ENCODE results near the gene NRXN2. TPM values are rescaled to one million over a fixed set of nuclear protein-coding genes. Genes with fewer than 3 reads are reported as not detected.

Gene NRXN2
- total and polyA plus RNA-seq, 2 of the 13 experiments (the other 11 are each of a cell fraction or from before 2014, with no cell fraction given): not detected

DNA sequence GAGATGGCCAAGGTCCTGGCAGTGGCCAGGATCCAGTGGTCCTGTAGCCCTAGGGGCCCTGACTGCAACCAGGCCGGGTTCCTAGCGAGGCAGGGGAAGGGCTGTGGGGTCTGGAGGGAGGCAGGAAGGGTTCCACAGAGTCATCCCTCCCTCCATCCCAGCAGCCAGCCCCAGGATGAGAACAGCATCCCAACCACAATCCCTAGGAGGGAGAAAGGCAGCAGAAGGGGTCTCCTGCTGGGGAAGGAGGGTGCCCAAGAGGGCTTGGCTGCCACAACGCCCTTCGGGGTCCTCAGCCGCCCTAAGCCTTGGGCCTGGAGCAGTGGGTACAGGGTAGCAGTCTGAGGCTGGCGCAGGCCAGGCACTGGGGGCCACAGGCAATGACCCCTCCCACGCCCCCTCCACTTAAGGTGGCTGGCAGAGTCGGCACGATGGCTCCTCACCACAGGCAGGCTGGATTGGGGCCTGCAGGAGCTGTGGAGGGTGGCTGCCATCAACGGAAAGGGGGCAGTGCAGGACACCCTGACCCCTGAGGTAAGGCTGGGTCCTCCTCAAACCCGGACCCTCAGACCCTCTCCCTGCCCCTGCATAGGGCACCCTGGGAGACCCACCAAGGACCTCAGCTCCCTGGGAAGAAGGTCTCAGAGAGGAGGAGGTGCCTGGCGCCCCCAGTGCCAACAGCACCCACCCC lies 124.7 kb downstream of the NRXN2 start:
- H3K79me2 ChIP-seq (ENCODE audit: insufficient read depth, low read length): no peaks in the 10 kb centered on the region
- H3K4me1 ChIP-seq (ENCODE audit: insufficient read depth, low read length): no peaks in the 10 kb centered on the region; the same call in 1 of the 2 replicates
- H3K27ac ChIP-seq (ENCODE audit: extremely low read length, insufficient read depth, low read length): no peak overlapping the region
- H3K9me3 ChIP-seq (ENCODE audit: low read length): peaks cover 20% of the 10 kb centered on the region
- no peak for DNase-seq (ENCODE audit: low spot score)
- H3K9ac ChIP-seq (ENCODE audit: insufficient read depth, low read depth, low read length): no peak overlapping the region
- no peak overlapping the region for H3K4me2 ChIP-seq (ENCODE audit: low read depth, low read length)
- H3K4me3 ChIP-seq (replicated peaks in 1 of 3; ENCODE audit: insufficient read depth in 1 of 3, low read depth in 2 of 3, low read length in 3 of 3): no peak overlapping the region
- no peaks in the 10 kb centered on the region for H4K20me1 ChIP-seq (ENCODE audit: insufficient read depth, low read length)
- peaks cover 8% of the 10 kb centered on the region in 2 experiments; a peak in 3 of 5 replicates for H3K27me3 ChIP-seq (ENCODE audit: control insufficient read depth in 1 of 2, insufficient read depth in 2 of 2, low read length in 2 of 2)
- CTCF ChIA-PET (ENCODE audit: low intra/inter-chr PET ratio, low total read pairs): no interaction called here
- WGBS (ENCODE audit: low lambda C conversion rate): 4% methylated on average over 3 of the region's 12 CpGs
- FAIRE-seq: no peak
- POLR2A ChIA-PET: no interaction called here
- H2AFZ ChIP-seq (ENCODE audit: low read length): no peak overlapping the region
- in situ Hi-C loops (cut with HindIII; ENCODE audit: extremely low pct_ligation_motif_present, low pct_unique_long_range_greater_than_20kb): no loop called here
- no TSS peak for BruUV-seq (replicated peaks)
- no peak for ATAC-seq
- intact Hi-C loops (cut with micrococcal nuclease; ENCODE audit: unreplicated experiment): no loop called here
- H3K36me3 ChIP-seq (replicated peaks in 1 of 2; ENCODE audit: control insufficient read depth in 1 of 2, insufficient read depth in 2 of 2, low read length in 2 of 2): no peaks in the 10 kb centered on the region
- TF ChIP-seq, protein P1, sequence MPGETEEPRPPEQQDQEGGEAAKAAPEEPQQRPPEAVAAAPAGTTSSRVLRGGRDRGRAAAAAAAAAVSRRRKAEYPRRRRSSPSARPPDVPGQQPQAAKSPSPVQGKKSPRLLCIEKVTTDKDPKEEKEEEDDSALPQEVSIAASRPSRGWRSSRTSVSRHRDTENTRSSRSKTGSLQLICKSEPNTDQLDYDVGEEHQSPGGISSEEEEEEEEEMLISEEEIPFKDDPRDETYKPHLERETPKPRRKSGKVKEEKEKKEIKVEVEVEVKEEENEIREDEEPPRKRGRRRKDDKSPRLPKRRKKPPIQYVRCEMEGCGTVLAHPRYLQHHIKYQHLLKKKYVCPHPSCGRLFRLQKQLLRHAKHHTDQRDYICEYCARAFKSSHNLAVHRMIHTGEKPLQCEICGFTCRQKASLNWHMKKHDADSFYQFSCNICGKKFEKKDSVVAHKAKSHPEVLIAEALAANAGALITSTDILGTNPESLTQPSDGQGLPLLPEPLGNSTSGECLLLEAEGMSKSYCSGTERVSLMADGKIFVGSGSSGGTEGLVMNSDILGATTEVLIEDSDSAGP (CRISPR knock-in tag; IDR thresholded peaks at IDR 0.05; ENCODE audit: borderline replicate concordance): no peak
- no peak for TF ChIP-seq TOPORS (CRISPR knock-in tag; IDR thresholded peaks at IDR 0.05)
- no peak for TF ChIP-seq FOXA1 (IDR thresholded peaks at IDR 0.05)
- TF ChIP-seq FOXA1 (CRISPR knock-in tag; IDR thresholded peaks at IDR 0.05): no peak
- TF ChIP-seq, protein P2, sequence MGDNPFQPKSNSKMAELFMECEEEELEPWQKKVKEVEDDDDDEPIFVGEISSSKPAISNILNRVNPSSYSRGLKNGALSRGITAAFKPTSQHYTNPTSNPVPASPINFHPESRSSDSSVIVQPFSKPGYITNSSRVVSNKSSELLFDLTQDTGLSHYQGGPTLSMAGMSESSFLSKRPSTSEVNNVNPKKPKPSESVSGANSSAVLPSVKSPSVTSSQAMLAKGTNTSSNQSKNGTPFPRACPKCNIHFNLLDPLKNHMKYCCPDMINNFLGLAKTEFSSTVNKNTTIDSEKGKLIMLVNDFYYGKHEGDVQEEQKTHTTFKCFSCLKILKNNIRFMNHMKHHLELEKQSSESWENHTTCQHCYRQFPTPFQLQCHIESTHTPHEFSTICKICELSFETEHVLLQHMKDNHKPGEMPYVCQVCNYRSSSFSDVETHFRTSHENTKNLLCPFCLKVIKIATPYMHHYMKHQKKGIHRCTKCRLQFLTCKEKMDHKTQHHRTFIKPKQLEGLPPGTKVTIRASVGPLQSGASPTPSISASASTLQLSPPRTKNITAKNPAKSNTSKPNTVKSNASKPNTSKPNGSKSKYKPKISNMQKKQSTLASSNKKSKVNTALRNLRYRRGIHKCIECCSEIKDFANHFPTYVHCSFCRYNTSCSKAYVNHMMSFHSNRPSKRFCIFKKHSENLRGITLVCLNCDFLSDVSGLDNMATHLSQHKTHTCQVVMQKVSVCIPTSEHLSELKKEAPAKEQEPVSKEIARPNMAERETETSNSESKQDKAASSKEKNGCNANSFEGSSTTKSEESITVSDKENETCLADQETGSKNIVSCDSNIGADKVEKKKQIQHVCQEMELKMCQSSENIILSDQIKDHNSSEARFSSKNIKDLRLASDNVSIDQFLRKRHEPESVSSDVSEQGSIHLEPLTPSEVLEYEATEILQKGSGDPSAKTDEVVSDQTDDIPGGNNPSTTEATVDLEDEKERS (CRISPR knock-in tag; IDR thresholded peaks at IDR 0.05): no peak
- TF ChIP-seq TARDBP (CRISPR knock-in tag; IDR thresholded peaks at IDR 0.05): no peak
- no peak for TF ChIP-seq KLF12 (CRISPR knock-in tag; IDR thresholded peaks at IDR 0.05; ENCODE audit: borderline replicate concordance)
- no peak for TF ChIP-seq HDAC1 (CRISPR knock-in tag; IDR thresholded peaks at IDR 0.05)
- TF ChIP-seq ONECUT2 (CRISPR knock-in tag; IDR thresholded peaks at IDR 0.05): no peak
- no peak for TF ChIP-seq FOXM1 (CRISPR knock-in tag; IDR thresholded peaks at IDR 0.05)
- TF ChIP-seq, protein P3, sequence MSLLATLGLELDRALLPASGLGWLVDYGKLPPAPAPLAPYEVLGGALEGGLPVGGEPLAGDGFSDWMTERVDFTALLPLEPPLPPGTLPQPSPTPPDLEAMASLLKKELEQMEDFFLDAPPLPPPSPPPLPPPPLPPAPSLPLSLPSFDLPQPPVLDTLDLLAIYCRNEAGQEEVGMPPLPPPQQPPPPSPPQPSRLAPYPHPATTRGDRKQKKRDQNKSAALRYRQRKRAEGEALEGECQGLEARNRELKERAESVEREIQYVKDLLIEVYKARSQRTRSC (CRISPR knock-in tag; IDR thresholded peaks at IDR 0.05; ENCODE audit: low read depth): no peak
- no peak for TF ChIP-seq ZNF329 (CRISPR knock-in tag; IDR thresholded peaks at IDR 0.05; ENCODE audit: low read depth)
- TF ChIP-seq ZNF296 (CRISPR knock-in tag; conservative IDR thresholded peaks at IDR 0.05): no peak
- TF ChIP-seq, protein P4, sequence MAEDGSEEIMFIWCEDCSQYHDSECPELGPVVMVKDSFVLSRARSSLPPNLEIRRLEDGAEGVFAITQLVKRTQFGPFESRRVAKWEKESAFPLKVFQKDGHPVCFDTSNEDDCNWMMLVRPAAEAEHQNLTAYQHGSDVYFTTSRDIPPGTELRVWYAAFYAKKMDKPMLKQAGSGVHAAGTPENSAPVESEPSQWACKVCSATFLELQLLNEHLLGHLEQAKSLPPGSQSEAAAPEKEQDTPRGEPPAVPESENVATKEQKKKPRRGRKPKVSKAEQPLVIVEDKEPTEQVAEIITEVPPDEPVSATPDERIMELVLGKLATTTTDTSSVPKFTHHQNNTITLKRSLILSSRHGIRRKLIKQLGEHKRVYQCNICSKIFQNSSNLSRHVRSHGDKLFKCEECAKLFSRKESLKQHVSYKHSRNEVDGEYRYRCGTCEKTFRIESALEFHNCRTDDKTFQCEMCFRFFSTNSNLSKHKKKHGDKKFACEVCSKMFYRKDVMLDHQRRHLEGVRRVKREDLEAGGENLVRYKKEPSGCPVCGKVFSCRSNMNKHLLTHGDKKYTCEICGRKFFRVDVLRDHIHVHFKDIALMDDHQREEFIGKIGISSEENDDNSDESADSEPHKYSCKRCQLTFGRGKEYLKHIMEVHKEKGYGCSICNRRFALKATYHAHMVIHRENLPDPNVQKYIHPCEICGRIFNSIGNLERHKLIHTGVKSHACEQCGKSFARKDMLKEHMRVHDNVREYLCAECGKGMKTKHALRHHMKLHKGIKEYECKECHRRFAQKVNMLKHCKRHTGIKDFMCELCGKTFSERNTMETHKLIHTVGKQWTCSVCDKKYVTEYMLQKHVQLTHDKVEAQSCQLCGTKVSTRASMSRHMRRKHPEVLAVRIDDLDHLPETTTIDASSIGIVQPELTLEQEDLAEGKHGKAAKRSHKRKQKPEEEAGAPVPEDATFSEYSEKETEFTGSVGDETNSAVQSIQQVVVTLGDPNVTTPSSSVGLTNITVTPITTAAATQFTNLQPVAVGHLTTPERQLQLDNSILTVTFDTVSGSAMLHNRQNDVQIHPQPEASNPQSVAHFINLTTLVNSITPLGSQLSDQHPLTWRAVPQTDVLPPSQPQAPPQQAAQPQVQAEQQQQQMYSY (CRISPR knock-in tag; IDR thresholded peaks at IDR 0.05): no peak
- no peak for TF ChIP-seq ZNF749 (CRISPR knock-in tag; IDR thresholded peaks at IDR 0.05; ENCODE audit: borderline replicate concordance)
- no peak for TF ChIP-seq BCL6 (CRISPR knock-in tag; IDR thresholded peaks at IDR 0.05)
- TF ChIP-seq KMT2A (CRISPR knock-in tag; IDR thresholded peaks at IDR 0.05): no peak
